Loucy (cell line): ENCODE measurements around the gene ZNF423.

Source experiments
- CTCF ChIP-seq: fragments of 200-600 bp; sonication (generic); conservative IDR thresholded peaks from 2 replicates; pipeline ENCODE4 v1.5.1; 2014; ENCODE audit warnings: mild to moderate bottlenecking, antibody characterized with exemption, low read length
- EZH2phosphoT487 ChIP-seq: fragments of 200-600 bp; IDR thresholded peaks from 2 replicates; pipeline ENCODE4 v1.6.1; 2018; ENCODE audit warnings: antibody characterized with exemption, mild to moderate bottlenecking, moderate library complexity, borderline replicate concordance

- no peak for TF ChIP-seq CTCF
- TF ChIP-seq EZH2phosphoT487, result no peak
These were observed 386.6 kb downstream of the ZNF423 start for GRCh38 chr16:49469311-49469670.
